OCI-LY1 (cell line): ENCODE results near the gene CDA.

Experiments used
- H2AFZ ChIP-seq: fragments of 200-600 bp; sonication (generic), shearing (Covaris generic); 2 replicates; pipeline ENCODE4 v1.6.0; 2014; ENCODE audit warnings: antibody characterized with exemption, mild to moderate bottlenecking, low read length
- H3F3A ChIP-seq: fragments of 200-600 bp; sonication (generic), shearing (Covaris generic); 2 replicates; pipeline ENCODE4 v1.6.0; 2014; ENCODE audit warnings: mild to moderate bottlenecking, antibody characterized with exemption, low read length, moderate library complexity; ENCODE audit not compliant: insufficient read depth
- H3K27ac ChIP-seq: fragments of 200-600 bp; sonication (generic); 2 replicates; pipeline ENCODE4 v1.5.1; 2014; ENCODE audit warnings: low read length, mixed run types, mild to moderate bottlenecking, low read depth; ENCODE audit not compliant: poor library complexity, severe bottlenecking
- H3K27me3 ChIP-seq: fragments of 200-600 bp; sonication (generic); 2 replicates; pipeline ENCODE4 v1.6.0; 2014; ENCODE audit warnings: antibody characterized with exemption, mild to moderate bottlenecking, low read length, moderate library complexity; ENCODE audit not compliant: insufficient read depth
- H3K36me3 ChIP-seq: fragments of 200-600 bp; sonication (generic); 2 replicates; pipeline ENCODE4 v1.6.1; 2014; ENCODE audit warnings: mild to moderate bottlenecking, antibody characterized with exemption, low read length, moderate library complexity, mixed read lengths; ENCODE audit not compliant: insufficient read depth
- H3K4me1 ChIP-seq: fragments of 200-600 bp; sonication (generic); 2 replicates; pipeline ENCODE4 v1.5.1; 2014; ENCODE audit warnings: mild to moderate bottlenecking, low read length, moderate library complexity; ENCODE audit not compliant: insufficient read depth, severe bottlenecking
- H3K4me2 ChIP-seq: fragments of 200-600 bp; sonication (generic), shearing (Covaris generic); 2 replicates; pipeline ENCODE4 v1.6.1; 2014; ENCODE audit warnings: low read length
- H3K4me3 ChIP-seq: fragments of 200-600 bp; sonication (generic); 2 replicates; pipeline ENCODE4 v1.5.1; 2014; ENCODE audit warnings: low read length, low read depth, mild to moderate bottlenecking, mixed read lengths; ENCODE audit not compliant: poor library complexity, severe bottlenecking
- H3K79me2 ChIP-seq: fragments of 200-600 bp; shearing (Covaris generic); 2 replicates; pipeline ENCODE4 v1.6.1; 2016; ENCODE audit warnings: mixed run types, low read length, mixed read lengths; ENCODE audit not compliant: insufficient read depth
- H3K9ac ChIP-seq: fragments of 200-600 bp; sonication (generic), shearing (Covaris generic); 2 replicates; pipeline ENCODE4 v1.6.1; 2014; ENCODE audit warnings: mild to moderate bottlenecking, low read length, mixed read lengths
- H3K9me2 ChIP-seq: fragments of 200-600 bp; sonication (generic), shearing (Covaris generic); 2 replicates; pipeline ENCODE4 v1.6.1; 2014; ENCODE audit warnings: low read depth, mild to moderate bottlenecking, low read length, mixed read lengths
- H3K9me3 ChIP-seq: fragments of 200-600 bp; shearing (Covaris generic); 2 replicates; pipeline ENCODE4 v1.6.1; 2014; ENCODE audit warnings: low read length, mixed read lengths
- H4K20me1 ChIP-seq: fragments of 200-600 bp; sonication (generic), shearing (Covaris generic); 2 replicates; pipeline ENCODE4 v1.6.0; 2016; ENCODE audit warnings: mild to moderate bottlenecking, low read length; ENCODE audit not compliant: insufficient read depth
- CTCF ChIP-seq: fragments of 200-600 bp; sonication (generic), shearing (Covaris generic); IDR thresholded peaks from 2 replicates; pipeline ENCODE4 v1.5.1; 2017; ENCODE audit warnings: mild to moderate bottlenecking, antibody characterized with exemption, low read length, moderate library complexity, mixed read lengths
- EZH2 ChIP-seq: fragments of 200-600 bp; sonication (generic), shearing (Covaris generic); IDR thresholded peaks from 2 replicates; pipeline ENCODE4 v1.8.0; 2017; ENCODE audit warnings: borderline replicate concordance, mixed run types, mild to moderate bottlenecking, antibody characterized with exemption, low read length, moderate library complexity, mixed read lengths

CDA gene

GRCh38 chr1:20665726-20666125, 76.8 kb downstream of the CDA start:
- Histone ChIP-seq H3K27me3 (no peaks in the 10 kb centered on the region), H3K9me2 (no peaks in the 10 kb centered on the region), H3K27ac (no peak overlapping the region), H3K79me2 (peaks cover 4% of the 10 kb centered on the region), H3K9me3 (no peaks in the 10 kb centered on the region), H3K4me3 (no peak overlapping the region), H2AFZ (no peak overlapping the region), H3K36me3 (no peaks in the 10 kb centered on the region), H3K4me1 (peaks cover 7% of the 10 kb centered on the region), H3K9ac (no peak overlapping the region), H4K20me1 (no peaks in the 10 kb centered on the region), H3K4me2 (no peak overlapping the region), H3F3A (no peaks in the 10 kb centered on the region)
- TF ChIP-seq EZH2 (no peak), CTCF (no peak)

GRCh38 chr1:20666146-20666545, 77.2 kb downstream of the CDA start:
- Histone ChIP-seq H2AFZ (no peak overlapping the region), H3K4me1 (peaks cover 7% of the 10 kb centered on the region)
- TF ChIP-seq CTCF = no peak

GRCh38 chr1:20666804-20667203, 77.9 kb downstream of the CDA start:
- Histone ChIP-seq H3K36me3 (no peaks in the 10 kb centered on the region), H3K79me2 (no peaks in the 10 kb centered on the region), H3K4me3 (no peak overlapping the region), H3K9ac (no peak overlapping the region), H3K27ac (no peak overlapping the region), H3K4me1 (peaks cover 6% of the 10 kb centered on the region), H3K27me3 (no peaks in the 10 kb centered on the region), H3K9me2 (no peaks in the 10 kb centered on the region), H2AFZ (0 out of 2 replicates have a peak overlapping the region, but pooled peaks have one; percentile 9), H3K9me3 (no peaks in the 10 kb centered on the region), H3K4me2 (no peak overlapping the region), H3F3A (no peaks in the 10 kb centered on the region), H4K20me1 (no peaks in the 10 kb centered on the region)
- no peak for TF ChIP-seq CTCF
- no peak for TF ChIP-seq EZH2

More at GRCh38 chr1:20666146-20666545, 77.2 kb downstream of the CDA start:
- H3K79me2 ChIP-seq = no peaks in the 10 kb centered on the region
- no peak overlapping the region for H3K27ac ChIP-seq
- H3K4me2 ChIP-seq = no peak overlapping the region
- no peaks in the 10 kb centered on the region for H3K9me3 ChIP-seq
- H4K20me1 ChIP-seq = no peaks in the 10 kb centered on the region
- no peak overlapping the region for H3K9ac ChIP-seq
- H3K36me3 ChIP-seq = no peaks in the 10 kb centered on the region
- H3K9me2 ChIP-seq = no peaks in the 10 kb centered on the region
- no peak overlapping the region for H3K4me3 ChIP-seq
- no peaks in the 10 kb centered on the region for H3F3A ChIP-seq
- no peaks in the 10 kb centered on the region for H3K27me3 ChIP-seq
